ENCODE data around the gene CDY2B.
"Not testable (repeated sequence)": the region's sequence is repeated elsewhere in the genome, so short reads cannot be mapped to it uniquely, and the experiment has no call there.

Gene CDY2B

GRCh38 chrY:17880120-17880519, at the start of gene CDY2B:
TSS of gene CDY2B (minus strand) at chrY:17880220. CDS start at chrY:17879892, 328 bp downstream.
- not testable (repeated sequence) for DNase-seq (ENCODE audit: low read depth)

DNA sequence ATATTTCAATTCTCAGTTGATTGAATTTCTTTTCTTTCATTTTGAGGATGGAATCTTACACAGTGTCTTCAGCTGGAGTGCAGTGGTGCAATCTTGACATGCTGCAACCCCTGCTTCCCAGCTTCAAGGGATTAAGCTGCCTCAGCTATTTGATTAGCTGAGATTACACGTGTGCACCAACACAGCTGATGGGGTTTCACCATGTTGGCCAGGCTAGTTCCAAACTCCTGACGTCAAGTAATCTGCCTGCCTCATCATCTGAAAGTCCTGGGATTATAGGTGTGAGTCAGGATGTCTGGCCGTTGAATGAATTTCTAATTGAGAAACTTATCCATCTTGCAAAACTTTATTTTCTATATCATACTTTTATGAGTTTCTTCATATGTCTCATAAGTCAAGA, 28.0 kb upstream of the CDY2B start:
- DNase-seq (ENCODE audit: low read depth): not testable (repeated sequence)

GRCh38 chrY:17907351-17907750, 27.3 kb upstream of the CDY2B start:
- DNase-seq (ENCODE audit: low read depth): not testable (repeated sequence)

DNA sequence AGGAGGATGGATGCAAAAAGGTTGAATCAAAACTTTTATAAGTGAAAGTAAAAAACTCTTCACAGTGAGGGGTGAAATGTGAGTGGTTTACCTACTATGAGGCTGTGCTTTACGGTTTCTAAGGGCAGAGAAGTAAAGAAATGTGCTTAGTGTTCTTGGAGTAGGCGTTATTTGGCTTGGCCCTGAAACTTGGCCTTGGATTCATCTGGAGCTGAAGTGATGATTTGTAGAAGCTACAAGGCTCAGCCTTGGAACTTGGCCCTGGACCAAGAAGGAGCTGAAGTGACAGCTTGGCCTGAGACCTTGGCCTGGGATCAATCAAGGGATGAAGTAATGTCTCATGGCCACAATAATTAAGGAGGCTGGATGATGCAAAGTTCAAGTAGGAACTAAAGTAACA, 1.7 kb upstream of the CDY2B start:
- not testable (repeated sequence) for DNase-seq (ENCODE audit: low read depth)

DNA sequence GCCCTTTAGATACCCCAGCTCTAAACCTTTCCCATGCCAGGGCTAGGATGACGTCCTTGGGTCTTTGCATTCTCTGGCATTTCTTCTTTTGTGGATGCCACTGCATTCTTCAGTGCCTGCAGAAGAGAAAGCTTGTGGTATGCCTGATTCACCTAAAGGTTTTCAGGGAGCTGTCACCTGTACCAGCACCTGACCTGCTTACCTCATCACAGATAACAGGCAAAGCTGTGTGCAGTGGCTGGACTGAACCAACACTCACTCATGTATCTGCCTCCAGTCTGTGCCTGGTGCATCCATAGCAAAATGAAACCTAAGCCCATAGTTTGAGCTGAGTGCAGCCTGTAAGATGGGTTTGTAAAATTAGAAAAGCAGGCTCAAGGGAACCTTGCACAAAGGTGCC, 3.3 kb downstream of the CDY2B start:
- not testable (repeated sequence) for DNase-seq (ENCODE audit: low read depth)

DNA sequence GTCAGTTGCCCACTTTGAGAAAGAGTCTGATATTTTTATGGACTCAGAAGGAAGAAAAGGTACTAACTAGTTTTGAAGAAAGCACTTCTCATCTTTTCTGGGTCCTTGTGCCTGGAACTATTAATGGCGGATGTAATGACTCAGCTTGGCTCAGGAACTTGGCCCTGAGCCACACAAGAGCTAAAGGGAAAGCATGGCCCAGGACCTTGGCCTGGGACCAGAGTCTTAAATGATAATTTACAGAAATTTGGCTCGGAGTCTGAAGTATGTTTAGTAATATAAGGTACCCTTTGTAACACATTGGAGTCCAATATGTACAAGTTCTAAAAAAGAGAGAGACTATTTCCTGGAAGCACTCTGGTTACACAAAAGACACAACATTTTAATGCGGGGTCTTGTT, 4.6 kb downstream of the CDY2B start:
- not testable (repeated sequence) for DNase-seq (ENCODE audit: low read depth)

- DNase-seq (ENCODE audit: low read depth): not testable (repeated sequence)
Observed at GRCh38 chrY:17871194-17871903, 8.7 kb downstream of the CDY2B start.

DNA sequence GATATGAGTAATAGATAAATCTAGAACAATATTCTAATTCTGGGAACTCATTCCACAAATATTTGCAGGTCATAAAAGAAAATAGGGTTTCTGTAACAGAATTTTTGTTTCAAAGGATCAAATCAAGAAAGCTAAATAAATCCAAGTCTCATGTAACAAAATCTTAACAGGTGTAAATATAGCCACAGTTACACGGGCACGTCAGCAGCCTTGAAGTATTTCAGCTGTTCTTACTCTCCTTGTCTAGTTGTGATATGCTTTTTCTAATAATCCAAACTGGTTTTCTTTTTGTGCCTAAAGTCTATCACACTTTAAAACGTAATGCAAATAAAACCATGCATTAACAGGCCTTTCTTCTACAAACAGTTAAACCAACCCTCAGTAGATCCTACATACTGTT, 9.3 kb downstream of the CDY2B start:
- not testable (repeated sequence) for DNase-seq (ENCODE audit: low read depth)

- DNase-seq (ENCODE audit: low read depth): not testable (repeated sequence)
Observed at GRCh38 chrY:17867850-17868249, 12.2 kb downstream of the CDY2B start.

- DNase-seq (ENCODE audit: low read depth): not testable (repeated sequence)
Observed at GRCh38 chrY:17860634-17861033, 19.4 kb downstream of the CDY2B start.

DNA sequence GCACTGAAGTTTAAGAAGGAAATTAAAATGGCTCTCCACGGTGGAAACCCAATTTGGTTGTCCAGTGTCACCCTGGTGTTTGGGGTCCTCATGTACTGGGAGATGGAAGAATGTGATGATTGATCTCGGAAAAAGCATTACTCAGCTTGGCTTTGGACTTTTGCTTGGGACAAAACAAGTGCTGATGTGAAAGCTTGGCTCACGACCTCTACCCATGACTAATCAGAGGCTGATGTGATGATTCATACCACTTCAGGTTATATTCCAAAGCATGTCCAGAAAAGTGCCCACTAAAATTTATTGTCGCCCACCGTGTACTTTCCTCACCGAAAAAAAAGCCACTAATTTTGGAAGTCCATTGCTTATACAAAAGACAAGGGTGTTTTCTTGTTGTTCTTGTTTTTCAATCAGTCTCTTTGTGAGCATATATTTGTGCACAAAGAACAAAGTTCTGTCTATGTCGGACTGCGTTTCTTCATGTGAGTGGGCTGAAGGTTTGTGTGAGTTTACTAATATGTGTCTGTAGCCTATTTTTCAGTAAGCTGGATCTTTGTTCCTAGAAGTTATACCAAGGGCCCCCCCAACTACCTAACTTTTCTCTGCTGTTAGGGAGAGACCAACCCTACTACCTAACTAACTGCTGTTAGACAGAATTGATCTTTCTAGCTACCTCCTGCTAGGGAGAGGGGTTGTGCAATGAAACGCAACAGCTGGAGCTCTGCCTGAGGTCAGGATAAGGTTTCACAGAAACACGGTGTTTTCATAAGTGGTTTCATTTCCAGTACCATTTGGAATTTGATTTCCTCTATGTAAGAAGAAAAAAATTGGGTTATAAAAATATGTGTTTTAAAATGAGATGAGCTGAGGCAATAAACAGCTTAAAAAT, 22.8 kb downstream of the CDY2B start:
- DNase-seq (ENCODE audit: low read depth): not testable (repeated sequence)

GRCh38 chrY:17856508-17856907, 23.5 kb downstream of the CDY2B start:
- not testable (repeated sequence) for DNase-seq (ENCODE audit: low read depth)

- not testable (repeated sequence) for DNase-seq (ENCODE audit: low read depth)
Observed at GRCh38 chrY:17849131-17849530, 30.9 kb downstream of the CDY2B start.

DNA sequence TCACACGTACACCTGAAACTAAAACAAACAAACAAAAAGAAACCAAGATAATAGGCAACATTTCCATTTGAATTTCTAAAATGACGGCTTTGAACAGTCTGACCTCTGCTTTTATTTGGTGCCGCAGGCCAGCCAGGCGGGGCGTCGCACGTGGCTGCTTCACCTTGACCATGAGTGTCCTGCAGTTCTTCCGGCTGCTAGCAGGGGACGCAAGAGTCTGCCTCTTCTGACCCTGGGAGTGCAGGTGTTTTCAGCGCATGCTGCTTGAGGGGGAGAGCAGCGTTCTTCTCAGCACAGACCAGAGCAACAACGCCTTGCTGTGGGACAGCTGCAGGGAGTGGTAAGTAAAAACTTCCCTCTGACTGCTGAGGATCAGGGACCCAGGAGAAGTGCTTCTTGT, 47.9 kb downstream of the CDY2B start:
- not testable (repeated sequence) for DNase-seq (ENCODE audit: low read depth)
